Muscle layer of duodenum (tissue), 2 donors: Measurements from ENCODE around the gene NINL.

Experiments used
- H3K27ac ChIP-seq: one replicate; pipeline ENCODE4 v1.7.0; 2013; ENCODE audit warnings: mild to moderate bottlenecking, low read length
- H3K27me3 ChIP-seq: one replicate; pipeline ENCODE4 v1.7.0; 2013; ENCODE audit warnings: low read depth, mild to moderate bottlenecking, control low read depth, low read length
- H3K36me3 ChIP-seq, 2 donors: one replicate each; pipeline ENCODE4 v1.7.0; 2013; ENCODE audit warnings: low read length in 2 of 2, control low read depth in 1 of 2, mild to moderate bottlenecking in 1 of 2; ENCODE audit not compliant: insufficient read depth in 2 of 2, control insufficient read depth in 1 of 2
- H3K4me1 ChIP-seq, 2 donors: one replicate each; pipeline ENCODE4 v1.7.0; 2013; ENCODE audit warnings: low read length in 2 of 2, mild to moderate bottlenecking in 2 of 2, control low read depth in 1 of 2, moderate library complexity in 1 of 2; ENCODE audit not compliant: insufficient read depth in 2 of 2, control insufficient read depth in 1 of 2
- H3K4me3 ChIP-seq, 2 donors: one replicate each; pipeline ENCODE4 v1.7.0; 2013; ENCODE audit warnings: low read length in 2 of 2, low read depth in 1 of 2, mild to moderate bottlenecking in 1 of 2
- H3K9me3 ChIP-seq, 2 donors: one replicate each; pipeline ENCODE4 v1.7.0; 2013; ENCODE audit warnings: low read length in 2 of 2, control low read depth in 1 of 2, mild to moderate bottlenecking in 1 of 2; ENCODE audit not compliant: control insufficient read depth in 1 of 2
- donor health status: healthy.

Gene NINL

GRCh38 chr20:25487306-25487705 lies 98.0 kb downstream of the NINL start:
- H3K9me3 ChIP-seq = no peaks in the 10 kb centered on the region
- no peaks in the 10 kb centered on the region for H3K27me3 ChIP-seq
- H3K27ac ChIP-seq = no peak overlapping the region
- H3K4me3 ChIP-seq = no peak overlapping the region
- H3K36me3 ChIP-seq = peaks cover 0 to 39% of the 10 kb centered on the region in 2 donors
- H3K4me1 ChIP-seq = no peaks in the 10 kb centered on the region

- Histone ChIP-seq H3K27ac (no peak overlapping the region), H3K36me3 (peaks cover 0 to 45% of the 10 kb centered on the region in 2 donors), H3K4me1 (no peaks in the 10 kb centered on the region), H3K27me3 (no peaks in the 10 kb centered on the region), H3K9me3 (no peaks in the 10 kb centered on the region), H3K4me3 (no peak overlapping the region)
Measured at GRCh38 chr20:25486377-25486776, 99.0 kb downstream of the NINL start.

- H3K27ac ChIP-seq = no peak overlapping the region
- H3K9me3 ChIP-seq = no peaks in the 10 kb centered on the region
- no peaks in the 10 kb centered on the region for H3K27me3 ChIP-seq
- H3K4me3 ChIP-seq = no peak overlapping the region
- H3K4me1 ChIP-seq = no peaks in the 10 kb centered on the region
- peaks cover 0 to 45% of the 10 kb centered on the region in 2 donors for H3K36me3 ChIP-seq
Measured at GRCh38 chr20:25485872-25486271, 99.5 kb downstream of the NINL start.

GRCh38 chr20:25484911-25485511 lies 100.3 kb downstream of the NINL start:
- H3K9me3 ChIP-seq = no peaks in the 10 kb centered on the region
- H3K27me3 ChIP-seq = no peaks in the 10 kb centered on the region
- H3K4me1 ChIP-seq = no peaks in the 10 kb centered on the region
- no peak overlapping the region for H3K27ac ChIP-seq
- no peak overlapping the region for H3K4me3 ChIP-seq
- peaks cover 0 to 48% of the 10 kb centered on the region in 2 donors for H3K36me3 ChIP-seq

GRCh38 chr20:25484224-25484846 lies 101.0 kb downstream of the NINL start:
- Histone ChIP-seq H3K9me3 (no peaks in the 10 kb centered on the region), H3K27me3 (no peaks in the 10 kb centered on the region), H3K27ac (no peak overlapping the region), H3K4me3 (no peak overlapping the region), H3K36me3 (peaks cover 0 to 47% of the 10 kb centered on the region in 2 donors), H3K4me1 (no peaks in the 10 kb centered on the region)

GRCh38 chr20:25483431-25484132 lies 101.7 kb downstream of the NINL start:
- H3K27ac ChIP-seq = no peak overlapping the region
- no peaks in the 10 kb centered on the region for H3K27me3 ChIP-seq
- peaks cover 0 to 48% of the 10 kb centered on the region in 2 donors for H3K36me3 ChIP-seq
- no peaks in the 10 kb centered on the region for H3K4me1 ChIP-seq
- H3K9me3 ChIP-seq = no peaks in the 10 kb centered on the region
- H3K4me3 ChIP-seq = no peak overlapping the region

DNA sequence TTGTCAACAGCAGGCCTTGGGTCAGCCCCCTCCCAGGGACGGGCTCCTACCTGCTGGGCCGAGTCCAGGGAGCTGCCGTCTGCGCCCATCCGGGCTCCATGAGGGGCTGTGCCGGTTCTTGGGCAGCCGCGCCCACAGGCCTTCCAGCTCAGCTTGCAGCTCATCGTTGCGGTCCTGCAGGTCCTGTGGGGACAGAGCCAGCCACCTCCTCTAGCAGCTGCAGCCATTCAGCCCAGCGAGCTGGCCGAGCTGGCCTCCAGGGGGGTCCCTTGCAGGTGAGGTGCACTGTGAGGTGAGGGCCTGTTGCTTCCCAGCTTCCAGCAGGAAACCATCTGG lies 103.4 kb downstream of the NINL start:
- Histone ChIP-seq H3K27ac (no peak overlapping the region), H3K36me3 (peaks cover 0 to 50% of the 10 kb centered on the region in 2 donors), H3K4me1 (no peaks in the 10 kb centered on the region)

DNA sequence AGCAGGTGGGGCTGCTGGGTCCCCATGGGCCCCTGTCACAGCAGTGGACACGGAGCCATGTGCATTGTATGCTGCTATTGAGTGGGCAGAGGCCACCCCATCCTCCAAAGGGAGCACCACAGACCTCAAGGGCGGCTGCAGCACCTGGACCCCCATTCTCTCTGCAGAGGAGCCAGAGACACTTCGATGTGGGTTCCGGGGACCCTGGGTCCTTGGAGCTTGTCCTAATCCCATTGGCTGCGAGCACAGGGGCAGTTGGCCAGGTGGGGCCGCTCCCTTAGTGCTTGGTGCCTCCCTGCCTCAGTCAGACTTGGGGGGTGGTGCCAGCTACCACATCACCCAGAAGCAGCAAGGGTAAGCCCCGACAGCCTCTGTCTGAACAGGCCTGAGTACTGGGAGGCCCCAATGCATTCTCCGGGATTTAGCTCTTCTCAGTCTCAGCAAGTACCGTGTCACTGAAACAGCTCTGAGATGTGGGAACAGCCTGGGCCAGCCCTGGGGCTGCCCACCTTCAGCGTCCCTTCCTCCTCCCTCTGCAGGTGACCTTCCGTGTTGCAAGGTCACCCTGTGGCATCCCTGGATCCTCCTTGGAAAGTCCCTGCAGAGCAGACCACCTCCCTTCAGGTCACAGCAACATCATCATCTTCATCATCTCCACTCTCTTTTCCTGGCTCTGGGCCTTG lies 104.0 kb downstream of the NINL start:
- H3K27ac ChIP-seq = no peak overlapping the region
- H3K4me1 ChIP-seq = no peaks in the 10 kb centered on the region
- H3K9me3 ChIP-seq = no peaks in the 10 kb centered on the region
- H3K4me3 ChIP-seq = no peak overlapping the region
- H3K36me3 ChIP-seq = peaks cover 0 to 50% of the 10 kb centered on the region in 2 donors
- H3K27me3 ChIP-seq = no peaks in the 10 kb centered on the region

More for the DNA sequence above, 103.4 kb downstream of the NINL start:
- Histone ChIP-seq H3K4me3 (no peak overlapping the region), H3K9me3 (no peaks in the 10 kb centered on the region), H3K27me3 (no peaks in the 10 kb centered on the region)

DNA sequence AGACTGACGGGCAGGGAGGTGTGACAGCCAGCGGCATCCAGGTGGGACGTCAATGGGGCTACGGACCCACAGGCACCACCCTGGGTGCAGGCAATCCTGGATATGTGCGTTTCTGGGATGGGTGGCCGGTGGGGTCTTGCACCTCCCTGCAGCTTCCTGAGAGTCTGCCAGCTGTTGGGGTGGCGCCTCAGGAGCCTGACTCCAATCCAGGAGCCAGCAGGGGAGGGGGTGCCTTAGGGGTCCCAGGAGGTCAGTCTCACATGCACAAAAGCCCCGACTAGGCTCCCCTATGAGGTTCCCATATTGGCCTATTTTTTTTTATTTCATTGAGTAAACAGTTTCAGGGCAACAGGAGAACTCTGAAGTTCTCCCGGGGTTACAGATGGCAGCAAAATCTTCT lies 104.5 kb downstream of the NINL start:
- peaks cover 0 to 50% of the 10 kb centered on the region in 2 donors for H3K36me3 ChIP-seq
- H3K27ac ChIP-seq = no peak overlapping the region
- no peaks in the 10 kb centered on the region for H3K27me3 ChIP-seq
- no peaks in the 10 kb centered on the region for H3K9me3 ChIP-seq
- no peaks in the 10 kb centered on the region for H3K4me1 ChIP-seq
- no peak overlapping the region for H3K4me3 ChIP-seq

DNA sequence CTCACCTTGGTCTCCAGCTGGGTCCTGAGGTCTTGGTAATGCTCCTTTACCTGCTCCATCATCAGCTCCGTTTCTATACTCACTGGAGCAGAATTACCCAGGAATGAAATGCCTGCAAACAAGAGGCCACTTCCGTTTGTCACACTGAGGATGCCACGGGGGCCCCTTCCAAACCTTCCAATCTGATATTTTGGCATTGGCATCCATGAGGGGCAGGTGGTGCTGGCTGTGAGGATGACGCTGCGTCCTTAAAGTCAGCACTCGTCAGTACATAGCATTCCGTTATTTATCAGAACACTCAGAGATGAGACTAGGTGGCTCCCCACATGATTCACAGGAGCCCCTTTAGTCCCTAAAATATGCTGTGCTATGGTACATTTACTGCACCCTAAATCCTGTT lies 105.2 kb downstream of the NINL start:
- H3K9me3 ChIP-seq = no peaks in the 10 kb centered on the region
- H3K27me3 ChIP-seq = no peaks in the 10 kb centered on the region
- peaks cover 0 to 50% of the 10 kb centered on the region in 2 donors for H3K36me3 ChIP-seq
- no peaks in the 10 kb centered on the region for H3K4me1 ChIP-seq
- no peak overlapping the region for H3K27ac ChIP-seq
- no peak overlapping the region for H3K4me3 ChIP-seq

- Histone ChIP-seq H3K4me1 (no peaks in the 10 kb centered on the region), H3K9me3 (no peaks in the 10 kb centered on the region), H3K27ac (no peak overlapping the region), H3K36me3 (peaks cover 0 to 46% of the 10 kb centered on the region in 2 donors), H3K4me3 (no peak overlapping the region), H3K27me3 (no peaks in the 10 kb centered on the region)
Measured at GRCh38 chr20:25479638-25480037, 105.7 kb downstream of the NINL start.
